ENCODE results near the gene ARHGAP31.

- no peak for TF ChIP-seq CTCF (IDR thresholded peaks at IDR 0.05; ENCODE audit: poor library complexity, severe bottlenecking)
- TF ChIP-seq POLR2AphosphoS5 (IDR thresholded peaks at IDR 0.05): no peak
- no peak for TF ChIP-seq REST (IDR thresholded peaks at IDR 0.05; ENCODE audit: borderline replicate concordance)
Observed at GRCh38 chr3:119352863-119353527, 58.8 kb downstream of the ARHGAP31 start.

Measured in neural cell (in vitro differentiated cells).